ENCODE measurements around the gene THSD4. TPM values are rescaled to one million over a fixed set of nuclear protein-coding genes. Genes with fewer than 3 reads are reported as not detected.

Gene THSD4
- polyA plus RNA-seq, 1 donor (not counting 4 experiments of a cell fraction or from before 2014, with no cell fraction given), result 24.5 TPM

GRCh38 chr15:71114066-71114680, 1.1 kb upstream of the THSD4 start:
- Histone ChIP-seq H3K79me2 (ENCODE audit: control insufficient read depth, insufficient read depth, low read length) (peaks cover 35% of the 10 kb centered on the region), H3K27me3 (ENCODE audit: control insufficient read depth, extremely low read depth, insufficient read depth, low read length) (no peaks in the 10 kb centered on the region), H3K4me1 (ENCODE audit: control insufficient read depth, extremely low read depth, insufficient read depth, low read length) (peaks cover 30% of the 10 kb centered on the region), H3K9ac (ENCODE audit: control insufficient read depth, extremely low read depth, insufficient read depth, low read length) (peak overlapping the region; percentile 92), H3K27ac (ENCODE audit: control insufficient read depth, insufficient read depth, low read length) (peak overlapping the region; percentile 79), H3K4me2 (ENCODE audit: control insufficient read depth, extremely low read depth, insufficient read depth, low read depth, low read length) (peak overlapping the region; percentile 80), H3K9me3 (ENCODE audit: control insufficient read depth, low read depth, low read length) (no peaks in the 10 kb centered on the region), H3K36me3 (ENCODE audit: control insufficient read depth in 2 of 2, extremely low read depth in 1 of 2, insufficient read depth in 2 of 2, low read length in 2 of 2) (peaks cover 0 to 10% of the 10 kb centered on the region in 2 experiments), H3K4me3 (ENCODE audit: control insufficient read depth in 2 of 3, extremely low read depth in 1 of 3, insufficient read depth in 2 of 3, low read depth in 1 of 3, low read length in 3 of 3) (peak overlapping the region in 1 of 3 experiments; percentile 66), H2AFZ (ENCODE audit: control insufficient read depth, low read length) (no peak overlapping the region), H3K9me1 (ENCODE audit: control insufficient read depth, extremely low read depth, insufficient read depth, low read length) (no peaks in the 10 kb centered on the region), H4K20me1 (ENCODE audit: control insufficient read depth, extremely low read depth, insufficient read depth, low read length) (no peaks in the 10 kb centered on the region)
- DNase-seq (ENCODE audit: low read depth, low spot score) (no peak), FAIRE-seq (peak; percentile 13)
- dilution Hi-C loops (cut with MboI; ENCODE audit: extremely low pct_ligation_motif_present, low sequenced_read_pairs), result no loop called here
- TF ChIP-seq EZH2 (IDR thresholded peaks at IDR 0.05; ENCODE audit: low read length), result no peak
- TF ChIP-seq, protein P1, sequence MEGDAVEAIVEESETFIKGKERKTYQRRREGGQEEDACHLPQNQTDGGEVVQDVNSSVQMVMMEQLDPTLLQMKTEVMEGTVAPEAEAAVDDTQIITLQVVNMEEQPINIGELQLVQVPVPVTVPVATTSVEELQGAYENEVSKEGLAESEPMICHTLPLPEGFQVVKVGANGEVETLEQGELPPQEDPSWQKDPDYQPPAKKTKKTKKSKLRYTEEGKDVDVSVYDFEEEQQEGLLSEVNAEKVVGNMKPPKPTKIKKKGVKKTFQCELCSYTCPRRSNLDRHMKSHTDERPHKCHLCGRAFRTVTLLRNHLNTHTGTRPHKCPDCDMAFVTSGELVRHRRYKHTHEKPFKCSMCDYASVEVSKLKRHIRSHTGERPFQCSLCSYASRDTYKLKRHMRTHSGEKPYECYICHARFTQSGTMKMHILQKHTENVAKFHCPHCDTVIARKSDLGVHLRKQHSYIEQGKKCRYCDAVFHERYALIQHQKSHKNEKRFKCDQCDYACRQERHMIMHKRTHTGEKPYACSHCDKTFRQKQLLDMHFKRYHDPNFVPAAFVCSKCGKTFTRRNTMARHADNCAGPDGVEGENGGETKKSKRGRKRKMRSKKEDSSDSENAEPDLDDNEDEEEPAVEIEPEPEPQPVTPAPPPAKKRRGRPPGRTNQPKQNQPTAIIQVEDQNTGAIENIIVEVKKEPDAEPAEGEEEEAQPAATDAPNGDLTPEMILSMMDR (optimal IDR thresholded peaks at IDR 0.05 in 1 of 3, IDR thresholded peaks at IDR 0.05 in 1 of 3, conservative IDR thresholded peaks at IDR 0.05 in 1 of 3; ENCODE audit: extremely low read depth in 1 of 3, insufficient read depth in 2 of 3, low read length in 3 of 3), result no peak

GRCh38 chr15:71115567-71116351, 488 bp downstream of the THSD4 start:
- Histone ChIP-seq H4K20me1 (ENCODE audit: control insufficient read depth, extremely low read depth, insufficient read depth, low read length) (no peaks in the 10 kb centered on the region), H3K27ac (ENCODE audit: control insufficient read depth, insufficient read depth, low read length) (peak overlapping the region; percentile 79), H3K4me3 (ENCODE audit: control insufficient read depth in 2 of 3, extremely low read depth in 1 of 3, insufficient read depth in 2 of 3, low read depth in 1 of 3, low read length in 3 of 3) (peak overlapping the region; percentile 74 to 89 (median 80)), H3K79me2 (ENCODE audit: control insufficient read depth, insufficient read depth, low read length) (peaks cover 51% of the 10 kb centered on the region), H2AFZ (ENCODE audit: control insufficient read depth, low read length) (no peak overlapping the region), H3K9me3 (ENCODE audit: control insufficient read depth, low read depth, low read length) (no peaks in the 10 kb centered on the region), H3K27me3 (ENCODE audit: control insufficient read depth, extremely low read depth, insufficient read depth, low read length) (no peaks in the 10 kb centered on the region), H3K9ac (ENCODE audit: control insufficient read depth, extremely low read depth, insufficient read depth, low read length) (peak overlapping the region; percentile 92), H3K36me3 (ENCODE audit: control insufficient read depth in 2 of 2, extremely low read depth in 1 of 2, insufficient read depth in 2 of 2, low read length in 2 of 2) (peaks cover 2 to 26% of the 10 kb centered on the region in 2 experiments), H3K9me1 (ENCODE audit: control insufficient read depth, extremely low read depth, insufficient read depth, low read length) (peaks cover 10% of the 10 kb centered on the region), H3K4me2 (ENCODE audit: control insufficient read depth, extremely low read depth, insufficient read depth, low read depth, low read length) (peak overlapping the region; percentile 89), H3K4me1 (ENCODE audit: control insufficient read depth, extremely low read depth, insufficient read depth, low read length) (peaks cover 45% of the 10 kb centered on the region)
- FAIRE-seq, result no peak
- TF ChIP-seq, protein P1 (optimal IDR thresholded peaks at IDR 0.05 in 1 of 3, IDR thresholded peaks at IDR 0.05 in 1 of 3, conservative IDR thresholded peaks at IDR 0.05 in 1 of 3; ENCODE audit: extremely low read depth in 1 of 3, insufficient read depth in 2 of 3, low read length in 3 of 3), result no peak
- no peak for TF ChIP-seq EZH2 (IDR thresholded peaks at IDR 0.05; ENCODE audit: low read length)
- no peak for DNase-seq (ENCODE audit: low read depth, low spot score)
- dilution Hi-C loops (cut with MboI; ENCODE audit: extremely low pct_ligation_motif_present, low sequenced_read_pairs), result no loop called here
